ENCODE results near the gene WNK2. TPM values are rescaled to one million over a fixed set of nuclear protein-coding genes. Genes with fewer than 3 reads are reported as not detected.

WNK2 gene
- total RNA-seq, 1 experiment from 2014 or later = 69.4 TPM

GRCh38 chr9:93329629-93330280 lies 145.8 kb downstream of the WNK2 start:
- H3K4me1 ChIP-seq (ENCODE audit: insufficient read depth, low read length) = no peaks in the 10 kb centered on the region
- no peaks in the 10 kb centered on the region for H3K79me2 ChIP-seq (ENCODE audit: insufficient read depth, low read length)
- no peak overlapping the region for H3K23ac ChIP-seq (ENCODE audit: insufficient read length, low read depth, low read length)
- no peaks in the 10 kb centered on the region for H4K20me1 ChIP-seq (ENCODE audit: control insufficient read depth, insufficient read depth, insufficient read length)
- no peak overlapping the region for H3T11ph ChIP-seq (ENCODE audit: low read length)
- H2BK15ac ChIP-seq (ENCODE audit: low read depth, low read length) = no peak overlapping the region
- H3K18ac ChIP-seq (ENCODE audit: insufficient read length, low read depth, low read length) = no peak overlapping the region
- H3K9ac ChIP-seq (ENCODE audit: extremely low read depth, insufficient read length, low read length) = no peak overlapping the region
- peaks cover 18 to 55% (median 21%) of the 10 kb centered on the region in 3 experiments; a peak in 6 of 7 replicates for H3K36me3 Mint-ChIP-seq (ENCODE audit: insufficient read depth in 1 of 3, low read depth in 3 of 3)
- H4K8ac ChIP-seq (replicated peaks; ENCODE audit: insufficient read length, low read depth, low read length) = no peak overlapping the region
- H3K27me3 ChIP-seq (ENCODE audit: insufficient read depth, low read length) = no peaks in the 10 kb centered on the region
- no peak overlapping the region for H3K4me2 ChIP-seq (ENCODE audit: insufficient read depth, insufficient read length, low read length)
- H3K14ac ChIP-seq (ENCODE audit: insufficient read depth, low read length) = no peak overlapping the region
- H3K79me1 ChIP-seq (ENCODE audit: insufficient read depth, low read depth, low read length, poor library complexity, severe bottlenecking) = no peaks in the 10 kb centered on the region
- H3K4me3 Mint-ChIP-seq = no peak overlapping the region
- no peak overlapping the region for H2BK5ac ChIP-seq (ENCODE audit: insufficient read length, low read length)
- no peak for TF ChIP-seq CTCF (conservative IDR thresholded peaks at IDR 0.05)
- H4K91ac ChIP-seq (ENCODE audit: insufficient read length, low read depth, low read length) = no peak overlapping the region
- no peaks in the 10 kb centered on the region for H3K23me2 ChIP-seq (ENCODE audit: insufficient read length, low read depth, low read length, poor library complexity, severe bottlenecking)
- peaks cover 9 to 10% of the 10 kb centered on the region in 2 experiments for H3K4me1 Mint-ChIP-seq
- no peak overlapping the region for H4K5ac ChIP-seq (ENCODE audit: insufficient read length, low read depth, low read length)
- no peak overlapping the region for H2BK20ac ChIP-seq (ENCODE audit: low read depth, low read length, poor library complexity, severe bottlenecking)
- H3K27ac ChIP-seq (ENCODE audit: insufficient read length, low read depth, low read length) = no peak overlapping the region
- H2AK5ac ChIP-seq (ENCODE audit: insufficient read length, low read length) = no peak overlapping the region
- no peak overlapping the region for H3K56ac ChIP-seq (ENCODE audit: insufficient read length, low read depth, low read length)
- H3K27ac Mint-ChIP-seq = no peak overlapping the region
- no peak overlapping the region for H3K4ac ChIP-seq (ENCODE audit: low read depth, low read length)
- no CpG with 5 or more reads among the region's 7 CpGs for WGBS (ENCODE audit: extremely low coverage, insufficient read length, low lambda C conversion rate)
- peaks cover 0 to 3% of the 10 kb centered on the region in 2 experiments; a peak in 2 of 5 replicates for H3K9me3 Mint-ChIP-seq
- DNase-seq = no peak
- no peaks in the 10 kb centered on the region for H3K9me3 ChIP-seq (ENCODE audit: control insufficient read depth, low read depth, low read length)
- H2AFZ ChIP-seq (ENCODE audit: low read length) = no peak overlapping the region
- H2BK120ac ChIP-seq (ENCODE audit: low read depth, low read length, poor library complexity, severe bottlenecking) = no peak overlapping the region
- no peaks in the 10 kb centered on the region for H3K27me3 Mint-ChIP-seq (ENCODE audit: low read depth)
- no peak overlapping the region for H2BK12ac ChIP-seq (ENCODE audit: insufficient read length, low read depth, low read length)

Data from H9 (cell line).